GM18870 (cell line): ENCODE results near the gene CEACAM19.
"Not testable (repeated sequence)": the region's sequence is repeated elsewhere in the genome, so short reads cannot be mapped to it uniquely, and the experiment has no call there.

Experiments used
- ATAC-seq: cut with Tn5 transposase; IDR thresholded peaks from one replicate; pipeline ENCODE4 v1.9.1; 2021; ENCODE audit warnings: moderate library complexity; ENCODE audit not compliant: unreplicated experiment

Gene CEACAM19

GRCh38 chr19:44670027-44670426, 1.3 kb upstream of the CEACAM19 start:
- not testable (repeated sequence) for ATAC-seq

GRCh38 chr19:44672226-44672625, 944 bp downstream of the CEACAM19 start:
- ATAC-seq, result no peak

GRCh38 chr19:44673510-44673909, 2.2 kb downstream of the CEACAM19 start:
- no peak for ATAC-seq

- no peak for ATAC-seq
These were observed 4.2 kb downstream of the CEACAM19 start for GRCh38 chr19:44675521-44675920.

GRCh38 chr19:44677019-44677811, 5.9 kb downstream of the CEACAM19 start:
- ATAC-seq, result no peak

- ATAC-seq, result no peak
These were observed 9.3 kb downstream of the CEACAM19 start for GRCh38 chr19:44680536-44680935.

GRCh38 chr19:44681992-44682790, 10.9 kb downstream of the CEACAM19 start:
- ATAC-seq, result no peak

GRCh38 chr19:44682807-44683206, 11.5 kb downstream of the CEACAM19 start:
- no peak for ATAC-seq

- no peak for ATAC-seq
These were observed 12.3 kb downstream of the CEACAM19 start for GRCh38 chr19:44683434-44684210.

- ATAC-seq, result not testable (repeated sequence)
These were observed 13.1 kb downstream of the CEACAM19 start for GRCh38 chr19:44684396-44684795.

- no peak for ATAC-seq
These were observed 13.9 kb downstream of the CEACAM19 start for GRCh38 chr19:44684892-44685863.

GRCh38 chr19:44685877-44686276, 14.6 kb downstream of the CEACAM19 start:
- ATAC-seq, result no peak

GRCh38 chr19:44686896-44687295, 15.6 kb downstream of the CEACAM19 start:
- ATAC-seq, result no peak

- ATAC-seq, result no peak
These were observed 16.6 kb downstream of the CEACAM19 start for GRCh38 chr19:44687888-44688287.

GRCh38 chr19:44689290-44690130, 18.2 kb downstream of the CEACAM19 start:
- no peak for ATAC-seq

GRCh38 chr19:44690131-44690440, 18.8 kb downstream of the CEACAM19 start:
- ATAC-seq, result no peak

GRCh38 chr19:44692379-44692721, 21.1 kb downstream of the CEACAM19 start:
- ATAC-seq, result no peak

- no peak for ATAC-seq
These were observed 22.9 kb downstream of the CEACAM19 start for GRCh38 chr19:44694184-44694579.

GRCh38 chr19:44696939-44697669, 25.8 kb downstream of the CEACAM19 start:
- ATAC-seq, result no peak
